Measurements from ENCODE around the gene EFCAB5. TPM values are rescaled to one million over a fixed set of nuclear protein-coding genes. Genes with fewer than 3 reads are reported as not detected.
A peak's percentile ranks its signal among the peaks of the same experiment; 100 is the strongest.

EFCAB5 gene
- polyA plus RNA-seq, 1 donor (not counting 4 experiments of a cell fraction or from before 2014, with no cell fraction given) = 0.17 TPM

DNA sequence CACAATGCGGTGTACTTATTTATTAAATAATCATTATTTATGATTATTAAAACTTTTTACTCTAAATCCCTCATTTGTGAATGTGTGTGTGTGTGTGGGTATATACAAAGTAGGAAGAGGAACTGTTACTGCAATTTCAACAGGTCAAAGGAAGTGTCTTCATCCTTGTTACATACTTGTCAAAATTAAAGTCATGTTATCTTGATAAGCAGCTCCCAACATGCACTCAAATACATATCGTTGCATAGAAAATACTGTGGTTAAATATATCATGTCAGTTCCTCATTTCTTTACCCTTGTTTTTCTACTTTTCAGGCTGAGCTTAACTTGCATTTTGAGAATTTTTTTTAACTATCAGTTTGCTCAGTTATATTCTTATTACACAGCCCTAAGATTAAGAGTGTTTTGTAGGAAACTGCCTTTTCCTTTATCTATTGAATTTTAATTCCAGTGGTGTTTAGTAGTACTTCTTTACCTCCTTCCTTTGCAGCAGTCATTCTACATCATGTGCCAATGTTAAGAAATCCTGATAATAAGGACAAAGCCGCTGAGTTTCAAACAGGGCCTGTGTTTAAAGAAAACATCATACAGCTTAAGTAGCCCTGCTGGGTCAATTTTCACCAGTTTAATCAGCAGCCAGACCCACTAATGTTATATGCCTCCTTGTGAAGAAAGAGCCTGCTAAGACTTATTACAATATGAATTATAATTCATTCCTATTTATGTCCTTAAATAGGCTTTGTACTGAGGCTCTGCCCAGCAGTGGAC lies 7.2 kb downstream of the EFCAB5 start:
- Histone ChIP-seq H3K27ac (ENCODE audit: control insufficient read depth, insufficient read depth, low read length) (no peak overlapping the region), H3K79me2 (ENCODE audit: control insufficient read depth, insufficient read depth, low read length) (no peaks in the 10 kb centered on the region), H3K4me3 (ENCODE audit: control insufficient read depth in 2 of 3, extremely low read depth in 1 of 3, insufficient read depth in 2 of 3, low read depth in 1 of 3, low read length in 3 of 3) (no peak overlapping the region), H3K36me3 (ENCODE audit: control insufficient read depth in 2 of 2, extremely low read depth in 1 of 2, insufficient read depth in 2 of 2, low read length in 2 of 2) (no peaks in the 10 kb centered on the region), H2AFZ (ENCODE audit: control insufficient read depth, low read length) (no peak overlapping the region), H4K20me1 (ENCODE audit: control insufficient read depth, extremely low read depth, insufficient read depth, low read length) (no peaks in the 10 kb centered on the region), H3K27me3 (ENCODE audit: control insufficient read depth, extremely low read depth, insufficient read depth, low read length) (no peaks in the 10 kb centered on the region), H3K9ac (ENCODE audit: control insufficient read depth, extremely low read depth, insufficient read depth, low read length) (no peak overlapping the region), H3K9me1 (ENCODE audit: control insufficient read depth, extremely low read depth, insufficient read depth, low read length) (no peaks in the 10 kb centered on the region), H3K4me2 (ENCODE audit: control insufficient read depth, extremely low read depth, insufficient read depth, low read depth, low read length) (no peak overlapping the region), H3K9me3 (ENCODE audit: control insufficient read depth, low read depth, low read length) (no peaks in the 10 kb centered on the region), H3K4me1 (ENCODE audit: control insufficient read depth, extremely low read depth, insufficient read depth, low read length) (no peaks in the 10 kb centered on the region)
- no peak for DNase-seq (ENCODE audit: low read depth, low spot score)
- no peak for TF ChIP-seq EZH2 (IDR thresholded peaks at IDR 0.05; ENCODE audit: low read length)
- TF ChIP-seq, protein P1, sequence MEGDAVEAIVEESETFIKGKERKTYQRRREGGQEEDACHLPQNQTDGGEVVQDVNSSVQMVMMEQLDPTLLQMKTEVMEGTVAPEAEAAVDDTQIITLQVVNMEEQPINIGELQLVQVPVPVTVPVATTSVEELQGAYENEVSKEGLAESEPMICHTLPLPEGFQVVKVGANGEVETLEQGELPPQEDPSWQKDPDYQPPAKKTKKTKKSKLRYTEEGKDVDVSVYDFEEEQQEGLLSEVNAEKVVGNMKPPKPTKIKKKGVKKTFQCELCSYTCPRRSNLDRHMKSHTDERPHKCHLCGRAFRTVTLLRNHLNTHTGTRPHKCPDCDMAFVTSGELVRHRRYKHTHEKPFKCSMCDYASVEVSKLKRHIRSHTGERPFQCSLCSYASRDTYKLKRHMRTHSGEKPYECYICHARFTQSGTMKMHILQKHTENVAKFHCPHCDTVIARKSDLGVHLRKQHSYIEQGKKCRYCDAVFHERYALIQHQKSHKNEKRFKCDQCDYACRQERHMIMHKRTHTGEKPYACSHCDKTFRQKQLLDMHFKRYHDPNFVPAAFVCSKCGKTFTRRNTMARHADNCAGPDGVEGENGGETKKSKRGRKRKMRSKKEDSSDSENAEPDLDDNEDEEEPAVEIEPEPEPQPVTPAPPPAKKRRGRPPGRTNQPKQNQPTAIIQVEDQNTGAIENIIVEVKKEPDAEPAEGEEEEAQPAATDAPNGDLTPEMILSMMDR (optimal IDR thresholded peaks at IDR 0.05 in 1 of 3, IDR thresholded peaks at IDR 0.05 in 1 of 3, conservative IDR thresholded peaks at IDR 0.05 in 1 of 3; ENCODE audit: extremely low read depth in 1 of 3, insufficient read depth in 2 of 3, low read length in 3 of 3) = no peak
- dilution Hi-C loops (cut with MboI; ENCODE audit: extremely low pct_ligation_motif_present, low sequenced_read_pairs) = no loop called here
- no peak for FAIRE-seq

DNA sequence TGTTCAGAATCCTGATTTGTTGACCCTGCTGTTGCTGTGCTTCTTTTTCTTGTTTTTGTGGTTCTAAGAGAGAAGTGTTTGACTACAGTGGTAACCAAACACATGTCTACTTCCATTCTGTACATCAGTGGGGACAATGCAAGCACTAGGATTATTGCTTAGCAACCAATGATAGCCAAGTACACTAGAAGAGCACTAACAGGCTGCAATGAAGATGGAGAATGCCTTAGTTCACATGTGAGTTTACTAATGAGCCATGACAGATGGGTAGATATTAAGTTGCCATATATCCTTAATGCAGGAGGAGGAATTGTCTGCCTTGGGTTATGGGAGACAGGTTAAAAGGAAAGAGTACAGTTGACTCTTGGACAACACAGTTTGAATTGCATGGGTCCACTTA lies 8.3 kb downstream of the EFCAB5 start:
- peak; percentile 55 for FAIRE-seq
- Histone ChIP-seq H3K79me2 (ENCODE audit: control insufficient read depth, insufficient read depth, low read length) (no peaks in the 10 kb centered on the region), H2AFZ (ENCODE audit: control insufficient read depth, low read length) (no peak overlapping the region), H3K4me3 (ENCODE audit: control insufficient read depth in 2 of 3, extremely low read depth in 1 of 3, insufficient read depth in 2 of 3, low read depth in 1 of 3, low read length in 3 of 3) (no peak overlapping the region), H3K4me1 (ENCODE audit: control insufficient read depth, extremely low read depth, insufficient read depth, low read length) (no peaks in the 10 kb centered on the region), H3K27ac (ENCODE audit: control insufficient read depth, insufficient read depth, low read length) (no peak overlapping the region), H3K36me3 (ENCODE audit: control insufficient read depth in 2 of 2, extremely low read depth in 1 of 2, insufficient read depth in 2 of 2, low read length in 2 of 2) (no peaks in the 10 kb centered on the region), H3K27me3 (ENCODE audit: control insufficient read depth, extremely low read depth, insufficient read depth, low read length) (no peaks in the 10 kb centered on the region), H4K20me1 (ENCODE audit: control insufficient read depth, extremely low read depth, insufficient read depth, low read length) (no peaks in the 10 kb centered on the region), H3K4me2 (ENCODE audit: control insufficient read depth, extremely low read depth, insufficient read depth, low read depth, low read length) (no peak overlapping the region), H3K9ac (ENCODE audit: control insufficient read depth, extremely low read depth, insufficient read depth, low read length) (no peak overlapping the region), H3K9me3 (ENCODE audit: control insufficient read depth, low read depth, low read length) (no peaks in the 10 kb centered on the region), H3K9me1 (ENCODE audit: control insufficient read depth, extremely low read depth, insufficient read depth, low read length) (no peaks in the 10 kb centered on the region)
- dilution Hi-C loops (cut with MboI; ENCODE audit: extremely low pct_ligation_motif_present, low sequenced_read_pairs) = no loop called here
- DNase-seq (ENCODE audit: low read depth, low spot score) = no peak
- no peak for TF ChIP-seq EZH2 (IDR thresholded peaks at IDR 0.05; ENCODE audit: low read length)
- TF ChIP-seq, protein P1 (optimal IDR thresholded peaks at IDR 0.05 in 1 of 3, IDR thresholded peaks at IDR 0.05 in 1 of 3, conservative IDR thresholded peaks at IDR 0.05 in 1 of 3; ENCODE audit: extremely low read depth in 1 of 3, insufficient read depth in 2 of 3, low read length in 3 of 3) = no peak

All from keratinocyte (primary cell).